ENCODE measurements around the gene PRAC2. TPM values are rescaled to one million over a fixed set of nuclear protein-coding genes. Genes with fewer than 3 reads are reported as not detected.

PRAC2 gene
- total and polyA plus RNA-seq, 2 of the 13 experiments (the other 11 are each of a cell fraction or from before 2014, with no cell fraction given) = not detected

DNA sequence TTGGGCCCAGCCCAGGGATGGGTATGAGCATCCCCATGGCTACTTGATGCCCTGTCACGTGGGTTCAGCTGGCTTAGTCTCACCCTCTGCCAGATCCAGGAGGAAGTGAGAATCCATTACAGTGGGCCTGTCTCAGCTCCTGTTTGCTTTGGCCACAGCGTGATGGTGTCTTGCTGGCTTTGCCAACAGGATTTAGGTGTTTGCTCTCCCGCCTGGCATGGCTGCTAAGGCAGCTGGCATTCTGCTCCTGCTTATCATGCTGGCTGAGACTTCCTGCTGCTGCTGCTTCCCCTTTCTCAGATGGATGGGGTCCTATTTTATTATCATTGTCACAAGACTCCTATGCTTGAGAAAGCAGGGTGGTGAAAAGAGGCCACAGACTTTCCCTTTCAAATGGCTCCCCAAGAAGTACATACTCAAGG lies 33.9 kb downstream of the PRAC2 start (continued):
- TF ChIP-seq, protein P1, sequence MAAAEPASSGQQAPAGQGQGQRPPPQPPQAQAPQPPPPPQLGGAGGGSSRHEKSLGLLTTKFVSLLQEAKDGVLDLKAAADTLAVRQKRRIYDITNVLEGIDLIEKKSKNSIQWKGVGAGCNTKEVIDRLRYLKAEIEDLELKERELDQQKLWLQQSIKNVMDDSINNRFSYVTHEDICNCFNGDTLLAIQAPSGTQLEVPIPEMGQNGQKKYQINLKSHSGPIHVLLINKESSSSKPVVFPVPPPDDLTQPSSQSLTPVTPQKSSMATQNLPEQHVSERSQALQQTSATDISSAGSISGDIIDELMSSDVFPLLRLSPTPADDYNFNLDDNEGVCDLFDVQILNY (CRISPR knock-in tag; conservative IDR thresholded peaks at IDR 0.05) = no peak
- TF ChIP-seq NAIF1 (CRISPR knock-in tag; IDR thresholded peaks at IDR 0.05; ENCODE audit: borderline replicate concordance) (no peak), SRSF1 (optimal IDR thresholded peaks at IDR 0.05; ENCODE audit: low read depth, low read length) (no peak), HOXA5 (CRISPR knock-in tag; IDR thresholded peaks at IDR 0.05) (no peak), ZFYVE20 (CRISPR knock-in tag; IDR thresholded peaks at IDR 0.05; ENCODE audit: borderline replicate concordance, low read depth) (no peak), SSRP1 (CRISPR knock-in tag; IDR thresholded peaks at IDR 0.05) (no peak), ZNF839 (CRISPR knock-in tag; IDR thresholded peaks at IDR 0.05; ENCODE audit: borderline replicate concordance) (no peak)
- TF ChIP-seq, protein P2, sequence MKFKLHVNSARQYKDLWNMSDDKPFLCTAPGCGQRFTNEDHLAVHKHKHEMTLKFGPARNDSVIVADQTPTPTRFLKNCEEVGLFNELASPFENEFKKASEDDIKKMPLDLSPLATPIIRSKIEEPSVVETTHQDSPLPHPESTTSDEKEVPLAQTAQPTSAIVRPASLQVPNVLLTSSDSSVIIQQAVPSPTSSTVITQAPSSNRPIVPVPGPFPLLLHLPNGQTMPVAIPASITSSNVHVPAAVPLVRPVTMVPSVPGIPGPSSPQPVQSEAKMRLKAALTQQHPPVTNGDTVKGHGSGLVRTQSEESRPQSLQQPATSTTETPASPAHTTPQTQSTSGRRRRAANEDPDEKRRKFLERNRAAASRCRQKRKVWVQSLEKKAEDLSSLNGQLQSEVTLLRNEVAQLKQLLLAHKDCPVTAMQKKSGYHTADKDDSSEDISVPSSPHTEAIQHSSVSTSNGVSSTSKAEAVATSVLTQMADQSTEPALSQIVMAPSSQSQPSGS (CRISPR knock-in tag; IDR thresholded peaks at IDR 0.05) = no peak

DNA sequence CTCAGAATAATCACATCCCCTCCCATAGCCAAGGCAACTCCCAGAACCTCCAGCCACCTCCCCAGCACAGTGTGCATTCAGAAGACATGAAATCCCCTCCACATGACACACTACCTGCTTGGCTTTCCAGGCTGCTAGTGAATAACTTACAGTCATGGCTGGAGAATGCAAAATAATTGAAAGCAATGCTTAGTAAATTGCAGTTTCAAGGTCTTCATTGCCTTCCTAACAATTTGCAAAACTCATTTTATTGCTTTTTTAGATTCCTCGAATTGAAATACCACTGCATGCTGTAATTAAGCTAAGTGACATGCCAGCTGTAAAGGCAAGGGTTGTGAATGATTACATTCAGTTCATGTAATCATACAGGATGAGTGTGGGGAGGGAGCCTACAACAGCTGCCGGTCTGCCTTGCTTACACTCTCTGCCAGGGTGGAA lies 34.6 kb downstream of the PRAC2 start:
- ChIA-PET POLR2A (no interaction called here), CTCF (ENCODE audit: low intra/inter-chr PET ratio, low total read pairs) (no interaction called here)
- no TSS peak for BruUV-seq (replicated peaks)
- H3K9me3 ChIP-seq (ENCODE audit: low read length) = no peaks in the 10 kb centered on the region
- DNase-seq (ENCODE audit: low spot score) (no peak), ATAC-seq (no peak), FAIRE-seq (no peak)
- H3K4me1 ChIP-seq (ENCODE audit: insufficient read depth, low read length) = no peaks in the 10 kb centered on the region
- H2AFZ ChIP-seq (ENCODE audit: low read length) = no peak overlapping the region
- no peak overlapping the region for H3K27ac ChIP-seq (ENCODE audit: extremely low read length, insufficient read depth, low read length)
- H3K9ac ChIP-seq (ENCODE audit: insufficient read depth, low read depth, low read length) = no peak overlapping the region
- no peak for TF ChIP-seq ZNF501 (CRISPR knock-in tag; IDR thresholded peaks at IDR 0.05)
- no peak for TF ChIP-seq DNMT1 (CRISPR knock-in tag; IDR thresholded peaks at IDR 0.05)
- TF ChIP-seq NFIB (CRISPR knock-in tag; IDR thresholded peaks at IDR 0.05; ENCODE audit: borderline replicate concordance) = no peak
- in situ Hi-C loops (cut with HindIII; ENCODE audit: extremely low pct_ligation_motif_present, low pct_unique_long_range_greater_than_20kb) = no loop called here
- no peaks in the 10 kb centered on the region for H3K79me2 ChIP-seq (ENCODE audit: insufficient read depth, low read length)
- no peak overlapping the region for H3K4me2 ChIP-seq (ENCODE audit: low read depth, low read length)
- intact Hi-C loops (cut with micrococcal nuclease; ENCODE audit: unreplicated experiment) = no loop called here
- no peak overlapping the region for H3K4me3 ChIP-seq (replicated peaks in 1 of 3; ENCODE audit: insufficient read depth in 1 of 3, low read depth in 2 of 3, low read length in 3 of 3)
- 0% methylated on average over 2 of the region's 2 CpGs for WGBS (ENCODE audit: low lambda C conversion rate)
- peaks cover 24 to 68% of the 10 kb centered on the region in 2 experiments for H3K27me3 ChIP-seq (ENCODE audit: control insufficient read depth in 1 of 2, insufficient read depth in 2 of 2, low read length in 2 of 2)
- H4K20me1 ChIP-seq (ENCODE audit: insufficient read depth, low read length) = no peaks in the 10 kb centered on the region
- H3K36me3 ChIP-seq (replicated peaks in 1 of 2; ENCODE audit: control insufficient read depth in 1 of 2, insufficient read depth in 2 of 2, low read length in 2 of 2) = no peaks in the 10 kb centered on the region

All from HepG2 (cell line).